ENCODE results near the gene STKLD1.
A peak's percentile ranks its signal among the peaks of the same experiment; 100 is the strongest.
"Not testable (repeated sequence)": the region's sequence is repeated elsewhere in the genome, so short reads cannot be mapped to it uniquely, and the experiment has no call there.

The STKLD1 gene

GRCh38 chr9:133375724-133376654 lies at the start of gene STKLD1, which contains the start of gene SURF4:
TSS of gene STKLD1 (plus strand) at chr9:133376366. CDS start at chr9:133376474, 108 bp downstream.
TSS of gene SURF4 (minus strand) at chr9:133376060. CDS start at chr9:133375969, 91 bp downstream.
- DNase-seq = peak; percentile 90 to 91

- not testable (repeated sequence) for DNase-seq
Measured at GRCh38 chr9:133327021-133327420, 49.1 kb upstream of the STKLD1 start.

- no peak for DNase-seq
Measured at GRCh38 chr9:133327834-133328484, 48.2 kb upstream of the STKLD1 start.

- DNase-seq = not testable (repeated sequence)
Measured at GRCh38 chr9:133329306-133330156, 46.6 kb upstream of the STKLD1 start.

- no peak for DNase-seq
Measured at GRCh38 chr9:133331221-133331620, 44.9 kb upstream of the STKLD1 start.

- no peak for DNase-seq
Measured at GRCh38 chr9:133331641-133332380, 44.4 kb upstream of the STKLD1 start.

GRCh38 chr9:133332381-133332730 lies 43.8 kb upstream of the STKLD1 start:
- no peak for DNase-seq

GRCh38 chr9:133333011-133333410 lies 43.2 kb upstream of the STKLD1 start:
- DNase-seq = no peak

- no peak for DNase-seq
Measured at GRCh38 chr9:133333566-133333965, 42.6 kb upstream of the STKLD1 start.

- no peak for DNase-seq
Measured at GRCh38 chr9:133334161-133334560, 42.0 kb upstream of the STKLD1 start.

GRCh38 chr9:133334888-133335287 lies 41.3 kb upstream of the STKLD1 start:
- not testable (repeated sequence) for DNase-seq

GRCh38 chr9:133335924-133336811 lies 40.0 kb upstream of the STKLD1 start, which contains the start of gene SURF6:
TSS of gene SURF6 (minus strand) at chr9:133336188. CDS start at chr9:133336132, 56 bp downstream.
- DNase-seq = peak; percentile 89 to 91

GRCh38 chr9:133339641-133340040 lies 36.5 kb upstream of the STKLD1 start:
- DNase-seq = no peak

- no peak for DNase-seq
Measured at GRCh38 chr9:133340256-133340655, 35.9 kb upstream of the STKLD1 start.

GRCh38 chr9:133340916-133341315 lies 35.2 kb upstream of the STKLD1 start:
- no peak for DNase-seq

GRCh38 chr9:133341369-133342068 lies 34.6 kb upstream of the STKLD1 start:
- DNase-seq = no peak

- no peak for DNase-seq
Measured at GRCh38 chr9:133342069-133342406, 34.1 kb upstream of the STKLD1 start.

GRCh38 chr9:133342570-133342969 lies 33.6 kb upstream of the STKLD1 start:
- DNase-seq = no peak

- DNase-seq = no peak
Measured at GRCh38 chr9:133344071-133344470, 32.1 kb upstream of the STKLD1 start.

- DNase-seq = no peak
Measured at GRCh38 chr9:133344979-133345378, 31.2 kb upstream of the STKLD1 start.

GRCh38 chr9:133345596-133345995 lies 30.6 kb upstream of the STKLD1 start:
- DNase-seq = no peak

Data from activated CD4-positive, alpha-beta T cell treated with anti-CD3 and anti-CD28 coated beads, Interleukin-2, amount 50 U/mL, for 4 hours (primary cell).